SKM-1 (cell line): Measurements from ENCODE around the gene RPL22.

ENCODE experiments used
- DNase-seq: peaks from one replicate; lab custom pipeline; 2025; ENCODE audit not compliant: unreplicated experiment; lab: John Stamatoyannopoulos, UW

Gene RPL22

GRCh38 chr1:6199298-6200187, at the start of gene RPL22:
RPL22 (minus strand) TSS chr1:6199595; CDS start chr1:6199573, 22 bp downstream.
- DNase-seq: peak; percentile 96

GRCh38 chr1:6248161-6248776, 48.9 kb upstream of the RPL22 start:
- no peak for DNase-seq

- no peak for DNase-seq
Observed at GRCh38 chr1:6247651-6248050, 48.3 kb upstream of the RPL22 start.

GRCh38 chr1:6246497-6247467, 47.4 kb upstream of the RPL22 start:
- no peak for DNase-seq

- DNase-seq: no peak
Observed at GRCh38 chr1:6245869-6246496, 46.6 kb upstream of the RPL22 start.

GRCh38 chr1:6245086-6245868, 45.9 kb upstream of the RPL22 start:
- DNase-seq: no peak

GRCh38 chr1:6244401-6245049, 45.1 kb upstream of the RPL22 start:
- no peak for DNase-seq

- DNase-seq: no peak
Observed at GRCh38 chr1:6243993-6244392, 44.6 kb upstream of the RPL22 start, which contains the start of gene HES3. HES3 (plus strand) TSS chr1:6244179; CDS start chr1:6244366, 187 bp downstream.

GRCh38 chr1:6243053-6243834, 43.8 kb upstream of the RPL22 start:
- no peak for DNase-seq

- no peak for DNase-seq
Observed at GRCh38 chr1:6241887-6242740, 42.7 kb upstream of the RPL22 start.

GRCh38 chr1:6241107-6241886, 41.9 kb upstream of the RPL22 start:
- DNase-seq: no peak

- no peak for DNase-seq
Observed at GRCh38 chr1:6239950-6240768, 40.8 kb upstream of the RPL22 start.

- no peak for DNase-seq
Observed at GRCh38 chr1:6239213-6239752, 39.9 kb upstream of the RPL22 start.

GRCh38 chr1:6237093-6237492, 37.7 kb upstream of the RPL22 start:
- DNase-seq: no peak

GRCh38 chr1:6235296-6235677, 35.9 kb upstream of the RPL22 start:
- no peak for DNase-seq
